NCI-H1105 treated with DMSO at 0.1 percent for 48 hours (cell line): ENCODE results near the gene EVC2.
"Not testable (repeated sequence)": the region's sequence is repeated elsewhere in the genome, so short reads cannot be mapped to it uniquely, and the experiment has no call there.

Experiments used
- DNase-seq: peaks from one replicate; lab custom pipeline; 2025; lab: John Stamatoyannopoulos, UW

The EVC2 gene

GRCh38 chr4:5746829-5747737 lies 38.7 kb upstream of the EVC2 start:
- DNase-seq, result no peak

- DNase-seq, result no peak
These were observed 37.9 kb upstream of the EVC2 start for GRCh38 chr4:5746250-5746649.

GRCh38 chr4:5742968-5743367 lies 34.6 kb upstream of the EVC2 start:
- no peak for DNase-seq

- no peak for DNase-seq
These were observed 34.0 kb upstream of the EVC2 start for GRCh38 chr4:5742388-5742787.

- DNase-seq, result no peak
These were observed 29.7 kb upstream of the EVC2 start for GRCh38 chr4:5738061-5738460.

GRCh38 chr4:5735463-5735862 lies 27.1 kb upstream of the EVC2 start:
- DNase-seq, result no peak

GRCh38 chr4:5734853-5735252 lies 26.5 kb upstream of the EVC2 start:
- DNase-seq, result no peak

- DNase-seq, result no peak
These were observed 23.8 kb upstream of the EVC2 start for GRCh38 chr4:5732158-5732557.

- no peak for DNase-seq
These were observed 22.9 kb upstream of the EVC2 start for GRCh38 chr4:5730993-5731990.

GRCh38 chr4:5730436-5730835 lies 22.1 kb upstream of the EVC2 start:
- no peak for DNase-seq

GRCh38 chr4:5728412-5728811 lies 20.1 kb upstream of the EVC2 start:
- not testable (repeated sequence) for DNase-seq

GRCh38 chr4:5724377-5724776 lies 16.0 kb upstream of the EVC2 start:
- no peak for DNase-seq

GRCh38 chr4:5722328-5722727 lies 14.0 kb upstream of the EVC2 start:
- no peak for DNase-seq

GRCh38 chr4:5721923-5722322 lies 13.6 kb upstream of the EVC2 start:
- DNase-seq, result no peak

- DNase-seq, result no peak
These were observed 12.6 kb upstream of the EVC2 start for GRCh38 chr4:5720980-5721379.

GRCh38 chr4:5720157-5720850 lies 11.9 kb upstream of the EVC2 start:
- DNase-seq, result no peak

- no peak for DNase-seq
These were observed 11.1 kb upstream of the EVC2 start for GRCh38 chr4:5719350-5720055.

- DNase-seq, result no peak
These were observed 10.1 kb upstream of the EVC2 start for GRCh38 chr4:5718411-5718810.

GRCh38 chr4:5717449-5718158 lies 9.2 kb upstream of the EVC2 start:
- DNase-seq, result no peak

GRCh38 chr4:5716391-5716790 lies 8.0 kb upstream of the EVC2 start:
- DNase-seq, result no peak

- no peak for DNase-seq
These were observed 7.0 kb upstream of the EVC2 start for GRCh38 chr4:5715357-5715756.
